ENCODE data around the gene AHRR.

- TF ChIP-seq, protein P1, sequence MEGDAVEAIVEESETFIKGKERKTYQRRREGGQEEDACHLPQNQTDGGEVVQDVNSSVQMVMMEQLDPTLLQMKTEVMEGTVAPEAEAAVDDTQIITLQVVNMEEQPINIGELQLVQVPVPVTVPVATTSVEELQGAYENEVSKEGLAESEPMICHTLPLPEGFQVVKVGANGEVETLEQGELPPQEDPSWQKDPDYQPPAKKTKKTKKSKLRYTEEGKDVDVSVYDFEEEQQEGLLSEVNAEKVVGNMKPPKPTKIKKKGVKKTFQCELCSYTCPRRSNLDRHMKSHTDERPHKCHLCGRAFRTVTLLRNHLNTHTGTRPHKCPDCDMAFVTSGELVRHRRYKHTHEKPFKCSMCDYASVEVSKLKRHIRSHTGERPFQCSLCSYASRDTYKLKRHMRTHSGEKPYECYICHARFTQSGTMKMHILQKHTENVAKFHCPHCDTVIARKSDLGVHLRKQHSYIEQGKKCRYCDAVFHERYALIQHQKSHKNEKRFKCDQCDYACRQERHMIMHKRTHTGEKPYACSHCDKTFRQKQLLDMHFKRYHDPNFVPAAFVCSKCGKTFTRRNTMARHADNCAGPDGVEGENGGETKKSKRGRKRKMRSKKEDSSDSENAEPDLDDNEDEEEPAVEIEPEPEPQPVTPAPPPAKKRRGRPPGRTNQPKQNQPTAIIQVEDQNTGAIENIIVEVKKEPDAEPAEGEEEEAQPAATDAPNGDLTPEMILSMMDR (IDR thresholded peaks at IDR 0.05): no peak
- no peak for TF ChIP-seq POLR2A (IDR thresholded peaks at IDR 0.05)
Observed at GRCh38 chr5:372996-373709, 51.6 kb downstream of the AHRR start.
